WERI-Rb-1 (cell line): ENCODE data around the gene ECHS1.

Experiments
- DNase-seq: peaks from one replicate; pipeline ENCODE4 v3.0.0-alpha.2; 2020
- H3K27ac ChIP-seq: fragments of 250-450 bp; sonication (Bioruptor Pico); 2 replicates; pipeline ENCODE4 v1.5.1; 2020; ENCODE audit warnings: mild to moderate bottlenecking, moderate library complexity
- H3K27me3 ChIP-seq: fragments of 250-450 bp; sonication (Bioruptor Pico); 2 replicates; pipeline ENCODE4 v1.5.1; 2021; ENCODE audit warnings: mild to moderate bottlenecking, low read depth, moderate library complexity; ENCODE audit not compliant: insufficient read depth, severe bottlenecking
- H3K36me3 ChIP-seq: fragments of 250-450 bp; sonication (Bioruptor Pico); 2 replicates; pipeline ENCODE4 v1.5.1; 2020; ENCODE audit warnings: mild to moderate bottlenecking, moderate library complexity
- H3K4me3 ChIP-seq: 2 replicates; pipeline ENCODE4 v1.5.1; 2011; ENCODE audit warnings: low read depth, mild to moderate bottlenecking, control low read depth, low read length
- H3K9me3 ChIP-seq: fragments of 250-450 bp; sonication (Bioruptor Pico); 2 replicates; pipeline ENCODE4 v1.5.1; 2021; ENCODE audit warnings: mild to moderate bottlenecking, moderate library complexity; ENCODE audit not compliant: severe bottlenecking
- TF ChIP-seq, protein P1 (sequence below): IDR thresholded peaks from 2 replicates; pipeline ENCODE4 v1.5.1; 2011; ENCODE audit warnings: low read depth, mild to moderate bottlenecking, control low read depth, inconsistent platforms, low read length

ECHS1 gene

DNA sequence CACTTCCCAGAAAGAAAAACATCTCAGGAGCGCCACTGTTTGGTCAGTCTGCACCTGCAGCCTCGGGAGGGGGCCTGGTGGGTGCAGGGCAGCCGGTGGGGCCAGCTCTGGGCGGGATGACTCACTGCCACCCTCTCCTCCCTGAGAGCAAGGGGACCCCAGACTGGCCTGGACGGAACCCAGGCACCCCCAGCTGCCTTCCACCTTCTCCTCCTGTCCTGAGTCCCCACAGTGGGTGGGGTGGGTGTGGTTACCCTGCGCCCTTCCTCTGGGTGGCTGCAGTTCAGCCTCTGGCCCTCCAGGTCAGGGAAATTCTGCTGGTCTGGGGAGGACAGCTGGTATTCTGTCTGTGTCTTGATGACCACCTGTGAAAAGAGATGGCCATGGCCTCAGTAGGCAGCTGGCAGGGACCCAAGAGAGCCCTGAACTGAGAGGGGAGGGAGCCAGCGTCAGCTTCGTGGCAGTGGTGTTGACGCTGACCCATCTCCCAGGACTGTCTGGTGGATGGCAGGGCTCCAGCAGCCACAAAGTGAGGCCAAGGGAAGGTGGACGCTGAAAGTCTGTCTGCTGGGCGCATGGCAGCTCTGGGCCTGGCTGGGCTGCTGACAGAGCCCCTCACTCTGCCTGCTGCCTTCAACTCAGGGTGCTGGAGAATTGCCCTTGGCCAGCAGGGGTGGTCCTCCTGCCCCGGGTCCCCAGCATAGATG lies 45.4 kb downstream of the ECHS1 start:
- Histone ChIP-seq H3K36me3 (no peaks in the 10 kb centered on the region), H3K9me3 (peaks cover 5% of the 10 kb centered on the region), H3K4me3 (no peak overlapping the region), H3K27me3 (peaks cover 14% of the 10 kb centered on the region), H3K27ac (no peak overlapping the region)
- DNase-seq: no peak
- TF ChIP-seq, protein P1, sequence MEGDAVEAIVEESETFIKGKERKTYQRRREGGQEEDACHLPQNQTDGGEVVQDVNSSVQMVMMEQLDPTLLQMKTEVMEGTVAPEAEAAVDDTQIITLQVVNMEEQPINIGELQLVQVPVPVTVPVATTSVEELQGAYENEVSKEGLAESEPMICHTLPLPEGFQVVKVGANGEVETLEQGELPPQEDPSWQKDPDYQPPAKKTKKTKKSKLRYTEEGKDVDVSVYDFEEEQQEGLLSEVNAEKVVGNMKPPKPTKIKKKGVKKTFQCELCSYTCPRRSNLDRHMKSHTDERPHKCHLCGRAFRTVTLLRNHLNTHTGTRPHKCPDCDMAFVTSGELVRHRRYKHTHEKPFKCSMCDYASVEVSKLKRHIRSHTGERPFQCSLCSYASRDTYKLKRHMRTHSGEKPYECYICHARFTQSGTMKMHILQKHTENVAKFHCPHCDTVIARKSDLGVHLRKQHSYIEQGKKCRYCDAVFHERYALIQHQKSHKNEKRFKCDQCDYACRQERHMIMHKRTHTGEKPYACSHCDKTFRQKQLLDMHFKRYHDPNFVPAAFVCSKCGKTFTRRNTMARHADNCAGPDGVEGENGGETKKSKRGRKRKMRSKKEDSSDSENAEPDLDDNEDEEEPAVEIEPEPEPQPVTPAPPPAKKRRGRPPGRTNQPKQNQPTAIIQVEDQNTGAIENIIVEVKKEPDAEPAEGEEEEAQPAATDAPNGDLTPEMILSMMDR: no peak

DNA sequence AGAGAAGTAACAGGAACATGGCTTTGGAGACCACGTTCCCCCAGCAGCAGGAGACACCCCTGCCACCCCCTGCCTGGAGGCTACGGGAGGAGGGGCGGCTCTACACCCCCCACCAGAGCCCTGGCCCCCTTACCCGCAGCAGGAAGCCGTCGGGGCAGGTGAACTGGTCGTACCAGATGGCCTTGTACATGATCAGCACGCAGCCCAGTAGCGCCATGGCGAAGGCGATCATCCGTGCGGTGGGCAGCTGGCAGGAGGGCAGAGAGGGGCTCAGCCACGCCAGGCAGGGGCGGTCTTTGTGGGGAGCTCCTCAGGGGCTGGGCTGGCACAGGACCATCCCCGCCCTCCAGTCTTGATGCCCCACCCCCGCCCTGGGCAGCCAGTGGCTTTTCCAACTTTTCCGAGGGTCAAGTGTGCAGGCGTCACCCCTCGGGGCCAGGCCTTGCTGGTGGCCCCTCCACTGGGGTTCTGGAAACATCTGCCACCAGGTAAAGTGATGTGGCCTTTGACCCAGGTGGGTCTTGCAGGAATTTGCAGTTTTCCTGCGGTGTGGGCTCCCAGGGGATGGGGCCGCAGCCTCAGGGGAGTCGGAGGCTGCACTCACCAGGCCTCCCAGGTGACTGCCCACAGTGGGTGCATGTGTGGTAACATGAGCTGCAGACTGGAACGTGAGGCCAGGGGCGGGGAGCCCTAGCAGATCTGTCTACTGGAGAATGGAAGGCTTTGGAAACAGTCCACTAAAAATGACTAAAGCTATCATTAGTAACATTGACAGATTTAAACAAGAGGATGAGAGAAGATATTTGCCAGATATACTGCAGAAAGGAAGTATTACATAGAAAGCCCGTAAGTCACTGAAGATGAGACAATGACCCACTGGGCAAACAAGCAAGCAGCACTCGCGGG lies 46.2 kb downstream of the ECHS1 start:
- Histone ChIP-seq H3K9me3 (no peaks in the 10 kb centered on the region), H3K27ac (no peak overlapping the region), H3K36me3 (no peaks in the 10 kb centered on the region), H3K4me3 (no peak overlapping the region), H3K27me3 (peaks cover 7% of the 10 kb centered on the region)
- no peak for DNase-seq
- TF ChIP-seq, protein P1: no peak

DNA sequence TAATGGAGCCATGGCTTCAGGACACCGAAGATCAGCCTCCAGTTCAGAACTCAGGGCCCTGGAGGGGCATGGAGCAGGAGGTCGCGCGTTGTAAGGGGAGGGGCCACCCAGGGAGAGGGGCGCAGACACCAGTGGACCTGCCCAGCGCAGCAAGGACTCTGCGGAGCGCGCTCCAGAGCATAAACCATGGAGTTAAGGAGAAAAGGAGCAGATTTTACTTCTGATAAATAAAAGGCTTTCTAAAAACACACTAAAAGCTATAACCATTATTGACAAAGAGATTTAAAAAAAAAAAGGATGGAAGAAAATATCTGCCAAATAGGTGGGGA lies 47.0 kb downstream of the ECHS1 start:
- TF ChIP-seq, protein P1: no peak
- Histone ChIP-seq H3K27me3 (peaks cover 3% of the 10 kb centered on the region), H3K4me3 (peak overlapping the region; percentile 69), H3K9me3 (peaks cover 2% of the 10 kb centered on the region), H3K36me3 (no peaks in the 10 kb centered on the region), H3K27ac (no peak overlapping the region)
- DNase-seq: no peak

DNA sequence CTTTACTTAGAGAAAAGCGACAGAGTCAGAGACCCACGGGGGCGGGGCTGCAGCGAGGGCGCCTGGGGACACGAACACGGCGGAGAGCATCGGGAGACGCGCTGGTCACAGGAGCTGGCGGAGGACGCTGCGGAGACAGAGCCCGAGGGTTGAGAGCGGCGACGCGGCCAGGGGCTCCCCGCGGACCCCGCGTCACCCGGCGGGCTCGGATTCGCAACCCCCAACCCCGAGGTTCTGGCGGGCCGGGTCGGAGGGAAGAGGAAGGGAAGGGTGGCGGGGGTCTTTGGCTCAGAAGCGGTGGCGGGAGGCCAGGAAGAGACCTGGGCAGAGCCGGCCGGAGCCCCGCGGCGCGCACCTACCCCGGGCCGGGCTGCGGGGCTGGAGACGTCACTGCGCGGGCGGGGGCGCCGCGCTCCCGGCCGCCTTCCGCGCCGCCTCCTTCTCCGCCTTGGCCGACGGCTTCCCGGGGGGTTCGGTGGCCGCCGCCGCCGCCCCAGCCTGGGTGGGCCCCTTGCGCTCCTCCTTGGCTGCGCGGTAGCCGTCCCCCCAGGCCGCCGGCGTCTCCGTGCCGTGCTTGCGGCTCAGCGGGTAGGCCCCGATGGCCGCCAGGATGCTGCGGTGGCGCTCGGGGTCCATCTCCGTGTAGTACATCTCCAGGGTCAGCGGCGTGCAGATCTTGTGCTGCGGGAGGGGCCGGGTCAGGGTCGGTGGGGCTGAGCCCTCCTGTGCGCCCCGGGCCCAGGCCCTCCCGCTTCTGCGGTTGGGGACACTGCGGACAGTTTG lies 47.5 kb downstream of the ECHS1 start:
- DNase-seq: peak; percentile 61
- H3K4me3 ChIP-seq: peak overlapping the region; percentile 69
- TF ChIP-seq, protein P1: 0 out of 2 replicates have a peak, but pooled peaks have one; percentile 4
- H3K27ac ChIP-seq: peak overlapping the region; percentile 36; the same call in 1 of the 2 replicates
- no peaks in the 10 kb centered on the region for H3K36me3 ChIP-seq
- peaks cover 3% of the 10 kb centered on the region for H3K27me3 ChIP-seq
- peaks cover 7% of the 10 kb centered on the region for H3K9me3 ChIP-seq

DNA sequence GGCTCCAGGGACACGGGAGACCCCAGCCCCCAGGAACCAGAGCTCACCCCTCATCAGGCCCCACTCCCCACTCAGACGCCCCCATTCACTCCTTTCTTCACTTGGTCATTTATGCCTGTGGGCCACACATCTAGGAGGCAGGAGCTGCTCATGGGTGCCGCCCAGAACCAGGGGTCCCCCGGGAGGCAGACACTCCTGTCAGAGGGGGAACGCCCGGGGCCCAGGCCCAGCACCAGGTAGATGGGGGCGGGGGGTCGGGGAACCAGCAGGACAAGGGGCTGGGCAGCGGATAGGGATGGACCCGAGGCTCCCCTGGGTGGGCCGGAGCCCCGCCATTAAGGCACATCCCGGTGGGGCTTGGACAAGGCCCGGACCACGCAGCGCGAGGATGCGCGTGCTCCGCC lies 48.3 kb downstream of the ECHS1 start:
- H3K36me3 ChIP-seq: no peaks in the 10 kb centered on the region
- peak overlapping the region; percentile 36; the same call in 1 of the 2 replicates for H3K27ac ChIP-seq
- H3K27me3 ChIP-seq: peaks cover 3% of the 10 kb centered on the region
- DNase-seq: no peak
- TF ChIP-seq, protein P1: no peak
- H3K4me3 ChIP-seq: peak overlapping the region; percentile 69
- peaks cover 8% of the 10 kb centered on the region for H3K9me3 ChIP-seq
